GM23248 (cell line): ENCODE results near the gene MAFG.

Experiments
- EZH2 ChIP-seq: fragments of 200-600 bp; sonication (generic); IDR thresholded peaks from 2 replicates; pipeline ENCODE4 v1.6.1; 2018; ENCODE audit warnings: antibody characterized with exemption, mild to moderate bottlenecking; ENCODE audit not compliant: insufficient read depth, poor library complexity, severe bottlenecking
- EZH2phosphoT487 ChIP-seq: fragments of 200-600 bp; sonication (generic); IDR thresholded peaks from 2 replicates; pipeline ENCODE4 v1.6.1; 2018; ENCODE audit warnings: antibody characterized with exemption, moderate library complexity, mild to moderate bottlenecking, low read depth; ENCODE audit not compliant: insufficient read depth

DNA sequence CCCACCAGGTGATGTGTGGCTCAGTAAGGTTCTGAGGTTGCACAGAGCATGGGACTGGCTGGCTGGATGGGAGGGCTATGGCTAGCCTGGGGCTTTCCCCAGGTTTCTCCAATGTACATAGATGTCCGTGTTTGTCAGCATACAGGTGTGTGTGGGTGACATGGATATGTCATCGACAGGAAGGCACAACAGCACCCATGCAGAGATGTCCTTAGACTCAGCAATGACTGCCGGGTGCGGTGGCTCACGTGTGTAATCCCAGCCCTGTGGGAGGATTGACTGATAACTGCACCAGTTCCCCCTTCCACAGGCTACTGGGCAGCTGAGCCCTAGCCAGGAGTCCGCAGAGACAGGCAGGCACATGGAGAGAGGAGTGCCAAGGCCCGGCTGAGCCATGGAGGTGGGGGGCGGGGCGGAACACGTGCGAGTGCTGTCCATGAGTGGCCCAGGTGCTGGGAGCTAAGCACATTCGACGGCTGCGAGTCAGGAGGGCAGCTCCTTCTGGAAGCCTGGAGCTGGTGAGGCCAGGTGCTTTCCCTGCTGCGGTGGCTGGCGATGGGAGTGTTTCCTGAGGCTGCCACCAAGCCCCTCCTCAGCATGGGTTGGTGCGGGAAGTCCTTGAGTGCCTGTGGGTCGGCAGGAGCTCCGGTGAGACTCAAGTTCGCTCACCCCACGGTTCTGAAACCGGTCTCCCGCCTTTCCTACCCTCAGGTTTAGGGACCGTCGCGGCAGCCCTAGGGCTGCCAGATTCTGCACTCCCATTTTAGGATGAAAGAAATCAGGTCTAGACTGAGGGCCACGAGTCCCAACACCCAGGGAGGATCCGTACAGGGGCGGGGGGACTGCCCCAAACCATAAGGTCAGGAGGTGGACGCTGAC, 49.0 kb upstream of the MAFG start:
- TF ChIP-seq EZH2 (no peak), EZH2phosphoT487 (no peak)
